ENCODE results near the gene RPS6KA2.

Gene RPS6KA2

DNA sequence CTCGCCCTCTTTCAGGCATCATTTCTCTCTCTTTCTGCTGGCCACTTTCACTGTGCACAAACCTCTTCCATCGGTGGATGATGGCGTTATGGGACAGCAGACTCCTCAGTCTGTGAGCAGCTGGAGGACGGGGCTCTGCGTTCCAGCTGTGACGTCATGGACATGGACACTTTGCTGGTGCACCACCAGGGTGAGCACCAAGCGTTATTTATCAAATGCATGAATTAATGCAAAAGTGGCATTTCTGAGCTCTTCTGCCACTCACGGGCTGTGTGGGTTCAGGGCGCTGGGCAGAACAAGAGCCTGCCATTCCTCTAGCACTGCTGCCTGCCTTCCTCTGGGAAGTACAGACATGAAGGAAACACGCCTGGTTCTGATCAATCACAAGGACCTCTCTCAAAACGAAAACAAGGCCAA lies 161.4 kb downstream of the RPS6KA2 start:
- DNase-seq (ENCODE audit: low read depth): no peak

DNA sequence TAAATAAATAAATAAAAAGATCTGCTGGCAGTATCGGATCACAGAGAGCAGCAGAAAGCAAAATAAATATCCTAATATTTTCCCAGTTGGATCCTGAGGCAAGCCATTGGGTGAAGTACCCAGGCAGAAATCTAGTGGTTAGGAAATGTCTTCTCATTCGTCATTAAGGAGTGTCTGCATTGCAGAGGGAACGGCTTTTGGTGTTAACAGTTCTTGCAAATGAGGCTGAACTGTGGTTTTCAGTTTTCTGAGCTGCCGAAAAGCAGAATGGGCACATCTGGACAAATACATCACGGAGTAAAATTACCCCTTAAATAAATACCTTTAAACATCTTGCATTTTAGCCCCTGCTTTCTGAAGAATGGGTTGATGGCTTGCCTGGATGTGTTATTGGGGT lies 162.1 kb downstream of the RPS6KA2 start:
- no peak for DNase-seq (ENCODE audit: low read depth)

DNA sequence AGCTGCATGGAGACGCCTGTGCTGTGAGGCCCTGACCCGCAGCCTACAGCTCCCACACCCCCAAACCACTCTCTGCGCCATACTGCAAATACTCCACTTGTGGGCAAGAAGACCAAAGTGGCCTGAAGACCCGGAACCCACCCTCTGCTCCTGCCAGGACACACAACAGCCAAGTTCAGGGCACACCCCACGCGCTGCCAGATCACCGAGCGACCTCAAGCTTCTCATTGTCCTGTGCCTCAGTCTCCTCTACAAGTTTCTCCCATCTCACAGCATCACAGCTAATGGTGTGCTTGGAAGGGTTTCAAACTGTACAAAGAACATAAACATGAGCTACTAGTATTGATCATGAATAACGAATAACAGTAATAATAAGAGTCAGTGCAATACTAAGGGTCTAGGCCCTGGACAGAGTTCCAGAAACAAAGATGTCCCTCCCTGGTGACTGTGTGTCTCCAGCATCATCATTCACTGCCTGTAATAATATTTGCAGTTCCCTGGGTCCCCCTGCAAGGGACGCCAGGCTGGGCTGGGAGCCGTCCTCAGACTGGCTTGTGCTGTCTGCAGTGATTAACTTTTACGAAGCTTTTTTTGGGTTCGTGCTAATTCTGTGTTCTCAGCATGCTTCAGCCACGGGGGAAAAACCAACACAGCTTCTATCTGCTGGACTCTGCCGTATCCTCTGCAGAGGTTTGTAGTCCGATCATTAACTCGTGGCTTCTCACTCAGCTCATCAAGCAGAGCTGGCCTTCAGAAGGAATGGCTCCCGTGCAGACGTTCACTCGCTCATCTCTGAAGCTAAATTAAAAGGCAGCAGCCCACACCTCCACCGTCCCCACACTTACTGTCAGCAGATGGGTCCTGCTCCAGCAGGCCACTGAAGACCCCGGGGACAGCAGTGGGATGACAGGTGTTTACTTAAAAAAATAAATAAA lies 162.7 kb downstream of the RPS6KA2 start:
- DNase-seq (ENCODE audit: low read depth): no peak

DNA sequence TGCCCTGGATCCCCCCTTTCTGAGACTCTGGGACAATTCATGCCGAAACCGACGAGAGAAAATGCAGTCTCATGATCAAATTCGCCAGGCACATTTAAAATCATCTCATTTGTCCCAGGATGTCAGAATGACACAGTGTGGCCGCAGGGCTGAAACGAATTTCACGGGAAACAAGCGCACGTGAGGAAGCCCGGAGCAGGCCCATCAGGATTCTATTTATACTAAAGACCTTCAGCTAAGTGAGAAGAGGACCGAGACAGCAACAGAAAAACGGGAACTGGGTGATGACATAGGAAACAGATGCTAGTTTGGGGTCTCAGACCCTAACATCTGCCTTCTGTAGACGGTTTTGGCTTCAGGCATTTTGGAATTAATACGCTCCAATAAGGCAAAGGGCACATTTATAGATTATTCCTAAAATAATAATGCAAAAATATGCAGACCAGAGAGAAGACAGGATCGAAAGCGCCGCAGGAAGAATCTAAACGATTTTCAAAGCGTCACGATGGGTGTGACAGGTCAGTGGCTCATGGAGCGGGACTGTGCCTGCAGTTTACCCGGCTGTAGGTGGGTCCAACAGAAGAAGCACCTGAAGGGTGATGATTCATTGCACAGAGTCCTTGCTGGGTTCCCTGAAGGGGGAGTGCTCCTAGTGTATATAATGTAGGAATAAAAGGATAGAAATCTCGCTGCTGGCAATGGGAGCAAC lies 163.5 kb downstream of the RPS6KA2 start:
- no peak for DNase-seq (ENCODE audit: low read depth)

DNA sequence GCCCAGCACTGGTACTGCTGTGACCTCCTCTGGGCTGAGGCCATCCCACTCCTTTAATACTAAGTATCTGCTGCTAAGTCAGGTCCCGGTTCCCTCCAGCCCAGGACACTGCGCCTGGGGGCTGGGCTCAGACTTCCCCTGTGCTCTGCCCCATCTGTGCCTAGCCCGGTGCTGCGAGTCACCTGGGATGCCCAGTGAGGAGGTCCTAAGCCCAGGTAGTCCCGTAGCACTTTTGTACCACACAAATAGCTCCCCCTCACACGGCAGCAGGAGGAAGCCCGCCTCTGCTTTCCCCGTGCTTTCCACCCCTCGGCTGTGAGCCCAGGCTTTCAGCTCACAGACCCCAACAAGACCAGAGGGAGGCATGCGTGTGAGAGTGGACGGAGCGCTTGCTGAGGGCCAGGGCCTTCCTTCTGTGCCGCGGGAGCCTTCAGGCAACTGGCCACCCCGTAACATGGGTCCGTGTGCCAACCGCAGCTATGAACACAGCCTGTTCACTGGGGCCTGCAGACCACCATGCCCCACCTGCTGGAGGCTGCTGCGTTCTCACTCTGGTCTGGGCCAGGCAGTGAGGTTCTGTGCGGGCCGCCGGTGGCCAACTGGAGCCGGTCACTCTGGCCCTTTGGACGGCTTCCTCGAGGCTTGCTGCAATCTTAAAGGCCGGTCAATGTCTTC lies 164.5 kb downstream of the RPS6KA2 start:
- DNase-seq (ENCODE audit: low read depth): no peak

DNA sequence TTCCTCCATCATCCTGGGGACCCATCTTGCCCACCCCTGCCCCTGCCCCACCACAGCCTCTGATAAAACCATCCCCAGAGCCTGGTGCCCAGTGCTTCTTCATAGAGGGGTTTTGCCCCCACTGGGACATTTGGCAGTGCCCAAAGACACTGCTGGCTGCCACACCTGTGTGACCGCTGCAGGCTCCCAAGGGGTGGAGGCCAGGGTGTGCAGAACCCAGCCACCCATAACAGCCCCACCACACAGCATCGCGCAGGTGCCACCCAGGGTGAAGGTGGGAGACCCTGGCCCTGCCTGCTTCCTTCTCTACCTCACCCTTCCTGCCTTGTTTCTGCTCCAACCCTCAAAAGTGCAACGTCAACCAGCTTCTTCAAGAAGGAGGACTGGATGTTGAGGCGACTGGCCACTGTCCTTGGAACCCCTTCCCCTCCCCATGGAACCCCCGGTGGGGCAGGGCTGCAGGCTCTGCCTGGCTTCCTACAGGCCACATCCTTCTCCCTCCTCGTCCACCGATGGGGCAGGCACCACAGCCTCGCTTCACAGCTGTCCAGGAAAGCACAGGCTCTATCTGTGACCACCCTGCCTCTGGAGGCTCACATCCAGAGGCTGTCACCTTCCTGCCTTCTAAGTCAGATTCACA lies 165.1 kb downstream of the RPS6KA2 start:
- no peak for DNase-seq (ENCODE audit: low read depth)

DNA sequence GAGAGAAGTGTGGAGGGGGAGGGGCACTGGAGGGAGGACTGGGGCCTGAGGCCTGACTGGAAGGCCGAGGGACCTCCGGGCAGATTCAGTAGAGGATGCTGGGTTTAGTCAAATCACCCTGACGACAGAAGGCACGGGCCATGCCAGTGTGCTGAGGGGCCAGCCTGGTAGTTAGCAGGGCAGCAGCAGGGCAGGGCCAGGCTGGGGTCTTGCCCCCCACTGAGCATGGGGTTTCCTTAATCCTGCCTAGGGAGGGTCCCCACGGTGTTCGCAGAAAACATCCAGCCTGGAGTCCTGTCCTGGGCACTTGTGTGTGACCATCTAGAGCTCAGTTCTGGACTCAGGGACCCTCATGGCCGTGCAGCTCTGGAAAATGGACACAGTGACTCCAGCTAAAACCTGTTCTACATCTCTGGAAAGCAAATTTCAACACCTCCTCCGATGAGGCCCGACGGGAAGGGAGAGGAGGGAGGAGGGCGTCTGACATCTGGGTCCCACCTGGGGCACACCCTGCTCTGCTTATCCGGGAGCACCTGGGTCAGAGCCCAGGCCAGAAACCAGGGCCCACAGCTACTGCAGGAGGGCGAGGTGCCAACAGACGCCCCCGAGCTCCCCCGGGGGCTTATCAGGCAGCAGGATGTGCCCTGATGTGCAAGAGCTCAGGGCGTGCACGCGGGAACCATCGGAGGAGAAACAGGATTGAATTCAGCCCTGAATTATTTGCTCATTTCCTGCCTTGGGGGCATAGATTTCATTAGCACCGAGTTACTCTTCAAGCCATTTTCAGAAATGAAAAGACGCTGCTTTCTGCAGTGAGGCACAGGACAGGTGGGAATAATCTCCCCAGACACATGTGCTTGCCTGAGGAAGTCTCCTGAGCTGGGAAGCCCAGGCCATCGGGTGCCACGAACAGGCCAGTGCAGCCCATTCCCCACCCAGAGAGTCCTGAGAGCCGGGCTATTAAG lies 166.3 kb downstream of the RPS6KA2 start:
- DNase-seq (ENCODE audit: low read depth): no peak

DNA sequence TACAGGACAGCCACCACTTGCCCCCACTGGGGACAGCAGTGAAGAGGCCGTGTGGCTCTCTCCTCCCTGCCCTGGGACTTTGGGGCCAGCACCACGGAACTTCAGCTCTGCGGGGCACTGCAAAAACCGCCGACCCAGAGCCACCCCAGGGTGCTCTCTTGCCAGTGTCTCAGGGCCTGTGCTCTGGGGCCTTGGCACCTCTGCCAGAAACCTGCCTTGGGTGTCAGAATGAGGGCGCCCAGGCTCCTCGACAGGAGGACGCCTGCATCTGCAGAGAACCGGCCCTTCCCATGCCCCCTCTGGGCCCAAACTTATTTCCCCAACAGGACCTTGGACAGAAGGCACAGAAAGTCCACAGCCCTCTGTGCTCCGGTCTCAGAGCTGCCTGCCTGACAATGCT lies 167.1 kb downstream of the RPS6KA2 start:
- DNase-seq (ENCODE audit: low read depth): no peak

DNA sequence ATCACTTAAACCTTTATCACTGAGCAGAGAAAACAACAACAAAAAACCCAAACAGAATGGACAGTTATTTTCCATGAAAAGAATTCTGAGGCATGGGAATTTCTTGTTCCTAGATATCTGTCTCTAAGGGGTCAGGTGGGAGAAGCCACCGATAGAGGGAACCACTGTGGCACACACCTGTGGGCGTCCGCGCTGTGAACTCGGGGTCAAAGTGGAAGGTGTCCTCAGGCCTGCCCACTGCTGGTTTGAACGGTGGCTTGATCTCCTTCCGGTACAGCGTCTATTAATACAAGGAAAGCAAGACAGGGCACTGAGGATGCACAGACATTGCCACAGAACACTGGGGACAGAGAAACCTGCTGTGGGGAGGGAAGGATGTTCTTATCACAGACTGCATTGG lies 167.8 kb downstream of the RPS6KA2 start:
- DNase-seq (ENCODE audit: low read depth): no peak

DNA sequence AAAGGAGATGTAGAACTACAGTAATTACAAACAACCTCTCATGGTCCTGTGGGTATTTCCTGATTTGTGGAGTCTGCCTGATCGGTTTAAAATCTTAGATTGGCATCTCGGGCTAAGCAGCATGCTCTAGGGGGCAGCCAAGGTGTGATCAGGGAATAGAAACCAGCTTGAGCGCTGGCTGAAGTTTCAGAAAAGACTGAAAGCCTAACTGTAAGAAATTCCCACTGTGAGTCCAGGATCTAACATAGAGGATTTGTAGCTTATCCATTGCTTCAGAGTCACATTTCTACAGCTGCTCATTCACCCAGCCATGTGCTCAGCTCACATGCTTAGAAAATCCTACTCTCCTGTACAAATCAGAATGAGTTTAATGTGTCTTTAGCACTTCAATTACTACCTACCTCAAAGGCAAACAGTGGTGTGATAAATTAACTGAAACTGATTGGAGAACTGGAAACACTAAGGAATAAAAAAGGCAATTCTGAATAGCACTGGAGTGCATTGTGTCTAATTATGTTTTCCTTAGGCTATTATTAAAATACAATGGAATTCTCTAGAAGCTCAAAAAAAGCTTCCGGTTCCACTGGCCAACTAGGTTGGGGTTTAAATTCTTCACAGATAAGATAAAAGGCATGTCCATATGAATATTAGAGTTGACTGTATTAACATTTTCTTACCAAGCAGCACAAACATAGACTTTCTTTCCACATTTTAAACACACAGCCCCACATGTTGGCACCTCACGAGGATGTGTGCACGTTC lies 170.5 kb downstream of the RPS6KA2 start:
- no peak for DNase-seq (ENCODE audit: low read depth)

DNA sequence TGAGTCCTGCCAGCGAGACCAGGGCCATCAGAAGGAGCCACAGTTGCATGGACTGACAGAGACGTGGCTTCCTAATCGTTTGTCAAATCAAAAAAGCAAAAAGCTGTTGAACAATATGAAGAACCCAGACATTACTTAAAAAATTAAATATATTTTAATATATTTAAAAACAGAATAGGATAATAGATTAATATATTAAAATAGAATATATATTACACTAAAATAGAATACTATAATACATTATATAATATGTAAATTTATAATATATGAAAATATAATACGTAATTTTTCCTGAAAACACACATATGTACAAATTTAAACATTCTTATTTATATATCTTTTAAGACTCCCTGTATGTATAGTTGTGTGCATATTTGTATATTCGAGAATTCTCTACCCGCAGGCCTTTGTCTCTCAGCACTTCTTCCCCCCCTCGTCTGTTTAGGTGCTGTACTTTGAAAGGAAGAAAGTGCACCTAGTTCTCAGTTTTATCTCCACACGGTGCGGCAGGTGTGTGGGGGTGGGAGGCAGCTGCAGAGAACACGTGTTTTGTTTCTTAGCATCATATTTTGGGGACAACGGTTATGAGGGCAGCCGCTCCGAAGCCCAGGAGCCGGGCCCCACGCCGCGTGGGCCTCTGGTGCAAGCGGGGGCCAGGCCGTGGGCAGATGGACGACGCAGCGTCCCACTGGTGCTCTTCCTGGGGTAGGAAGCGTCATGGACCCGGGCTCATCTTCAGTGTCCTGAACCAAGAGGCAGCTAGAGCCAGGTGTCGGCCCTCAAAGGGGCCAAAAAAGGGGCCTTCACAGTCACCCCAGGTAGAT lies 172.1 kb downstream of the RPS6KA2 start:
- no peak for DNase-seq (ENCODE audit: low read depth)

DNA sequence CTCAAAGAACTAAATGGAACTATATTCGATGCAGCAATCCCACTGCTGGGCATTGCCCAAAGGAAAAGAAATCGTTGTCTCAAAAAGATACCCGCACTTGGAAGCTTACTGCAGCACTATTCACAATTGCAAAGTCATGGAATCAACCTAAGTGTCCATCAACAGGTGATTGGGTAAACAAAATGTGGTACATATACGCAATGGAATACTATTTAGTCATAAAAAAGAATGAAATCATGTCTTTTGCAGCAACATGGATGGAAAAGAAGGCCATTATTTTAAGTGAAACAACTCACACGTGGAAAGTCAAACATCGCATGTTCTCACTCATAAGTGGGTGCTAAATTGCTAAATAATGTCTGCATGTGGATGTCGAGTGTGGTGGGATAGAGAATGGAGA lies 173.4 kb downstream of the RPS6KA2 start:
- DNase-seq (ENCODE audit: low read depth): no peak

DNA sequence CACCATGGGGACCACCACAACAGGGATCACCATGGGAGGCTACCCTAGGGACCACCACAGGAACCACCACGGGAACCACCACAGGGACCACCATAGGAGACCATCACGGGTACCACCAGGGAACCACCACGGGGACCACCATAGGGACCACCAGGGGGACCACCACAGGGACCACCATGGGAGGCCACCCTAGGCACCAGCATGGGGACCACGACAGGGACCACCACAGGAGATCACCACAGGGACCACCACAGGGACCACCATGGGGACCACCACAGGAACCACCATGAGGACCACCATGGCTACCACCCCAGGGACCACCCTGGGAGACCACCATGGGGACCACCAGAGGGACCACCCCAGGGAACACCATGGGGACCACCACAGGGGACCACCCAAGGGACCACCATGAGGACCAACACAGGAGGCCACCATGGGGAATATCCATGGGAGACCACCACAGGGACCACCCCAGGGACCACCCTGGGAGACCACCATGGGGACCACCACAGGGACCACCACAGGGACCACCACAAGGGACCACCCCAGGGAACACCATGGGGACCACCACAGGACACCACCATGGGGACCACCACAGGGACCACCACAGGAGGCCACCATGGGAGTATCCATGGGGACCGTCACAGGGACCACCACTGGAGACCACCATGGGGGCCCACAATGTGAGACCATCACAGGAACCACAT lies 176.7 kb downstream of the RPS6KA2 start:
- no peak for DNase-seq (ENCODE audit: low read depth)

DNA sequence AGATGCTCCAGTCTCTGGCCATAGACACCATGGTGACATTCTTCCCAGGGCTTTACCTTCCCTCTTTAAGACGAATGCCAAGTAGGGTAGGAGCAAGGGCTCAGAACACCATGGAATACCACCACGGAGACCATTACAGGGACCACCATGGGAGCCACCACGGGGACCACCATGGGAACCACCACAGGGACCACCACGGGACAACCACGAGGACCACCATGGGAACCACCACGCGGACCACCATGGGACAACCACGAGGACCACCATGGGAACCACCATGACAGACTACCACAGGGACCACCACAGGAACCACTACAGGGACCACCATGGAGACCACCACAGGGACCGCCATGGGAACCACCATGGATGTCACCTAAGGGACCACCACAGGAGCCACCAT lies 177.4 kb downstream of the RPS6KA2 start:
- DNase-seq (ENCODE audit: low read depth): no peak

DNA sequence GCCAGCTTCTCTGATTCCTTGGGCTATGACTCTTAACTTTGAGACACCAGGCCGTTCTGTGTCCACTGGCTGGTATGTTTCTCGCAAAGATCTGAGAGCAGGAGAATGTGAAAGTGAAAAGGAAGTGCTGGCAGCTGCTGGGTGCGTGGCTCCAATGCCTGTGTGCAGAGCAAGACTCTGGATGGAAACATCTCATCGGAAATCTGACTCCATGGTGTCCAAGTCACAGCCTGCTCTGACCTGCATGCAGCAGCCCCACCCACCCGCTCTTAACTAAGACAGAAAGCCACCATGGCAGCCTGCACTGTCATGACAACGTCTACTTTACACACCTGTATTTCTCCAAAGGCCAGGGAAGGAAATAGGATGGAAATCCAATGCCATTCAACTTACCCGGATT lies 178.0 kb downstream of the RPS6KA2 start:
- no peak for DNase-seq (ENCODE audit: low read depth)

DNA sequence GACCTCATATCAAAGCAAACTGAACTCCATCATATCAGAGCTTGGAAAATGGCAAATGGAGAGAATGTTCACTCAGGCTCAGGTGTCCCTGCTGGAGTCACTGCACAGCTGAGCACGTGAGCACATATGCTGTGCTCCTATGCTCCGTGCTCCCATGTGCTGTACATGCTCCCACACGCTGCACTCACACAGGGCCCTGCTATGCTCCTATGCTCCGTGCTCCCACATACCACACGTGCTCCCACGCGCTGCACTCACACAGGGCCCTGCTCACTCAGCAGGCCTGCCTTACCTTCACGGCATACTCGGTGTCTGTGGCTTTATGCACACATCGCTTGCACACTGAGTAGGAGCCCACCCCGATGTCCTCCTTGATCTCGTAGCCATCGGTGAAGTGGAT lies 178.6 kb downstream of the RPS6KA2 start:
- no peak for DNase-seq (ENCODE audit: low read depth)

DNA sequence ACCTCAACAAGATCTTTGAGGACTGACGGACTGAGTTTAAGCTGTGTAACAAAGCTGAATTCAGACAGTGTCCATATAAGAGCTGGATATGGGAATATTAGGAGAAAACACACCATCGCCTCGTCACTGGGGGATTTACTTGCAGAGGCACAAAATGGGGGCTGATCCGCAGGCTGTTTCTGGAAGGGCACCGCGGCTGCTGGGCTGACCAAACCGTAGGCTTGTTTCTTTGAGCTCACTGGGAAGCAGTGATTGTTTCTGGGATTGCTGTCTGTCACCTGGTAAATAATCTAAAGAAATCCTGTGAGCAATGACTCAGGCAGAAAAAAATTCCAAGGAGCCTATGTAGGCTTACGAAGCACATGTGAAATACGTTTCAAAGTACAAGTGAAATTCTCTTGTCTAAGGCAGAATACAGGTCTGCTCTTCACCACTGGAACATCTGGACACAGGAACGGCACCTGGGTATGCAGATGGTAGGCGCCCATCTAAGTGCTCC lies 180.4 kb downstream of the RPS6KA2 start:
- DNase-seq (ENCODE audit: low read depth): no peak

DNA sequence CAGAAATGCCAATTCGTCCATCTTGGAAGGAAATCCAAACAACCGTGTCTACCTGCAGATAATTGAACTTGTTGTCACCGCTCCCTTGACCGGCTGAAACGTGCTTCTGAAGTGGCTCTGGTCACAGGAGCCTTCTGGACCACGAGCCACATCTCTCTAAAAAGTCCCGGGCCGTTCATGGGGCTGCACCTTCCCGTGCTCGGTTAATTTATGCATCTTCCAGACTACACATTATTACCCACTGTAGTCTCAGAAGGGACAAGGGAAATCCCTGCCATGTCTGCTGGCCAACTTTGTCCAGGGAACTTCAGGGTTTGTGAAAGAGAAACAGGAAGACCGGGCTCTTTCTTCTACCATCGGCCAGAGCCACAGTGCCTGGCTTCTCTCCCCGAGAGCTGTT lies 180.9 kb downstream of the RPS6KA2 start:
- no peak for DNase-seq (ENCODE audit: low read depth)

DNA sequence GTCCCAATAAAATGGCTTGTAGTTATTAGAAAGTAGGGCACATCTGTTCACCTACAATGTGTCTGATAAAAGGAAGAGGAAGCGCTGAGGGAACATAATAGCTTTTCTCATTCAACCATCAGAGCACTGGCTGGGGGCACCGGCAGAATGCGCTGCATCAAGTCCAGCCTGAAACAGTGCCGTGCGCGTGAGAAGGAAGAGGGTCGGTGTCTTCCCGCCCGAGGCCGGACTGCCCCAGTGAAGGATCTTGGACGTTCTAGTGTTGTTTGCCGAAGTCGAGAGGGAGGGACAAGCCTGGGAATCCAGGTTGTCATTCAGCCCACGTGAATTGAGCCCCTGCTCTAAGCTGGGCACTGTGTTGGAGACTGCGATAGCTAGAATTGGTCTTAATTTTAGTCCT lies 182.6 kb downstream of the RPS6KA2 start:
- DNase-seq (ENCODE audit: low read depth): no peak

All from stimulated activated CD8-positive, alpha-beta memory T cell treated with anti-CD3 and anti-CD28 coated beads, Interleukin-4, amount 100 ng/mL, for 24 hours (primary cell).